Lower leg skin (tissue), 4 donors: ENCODE data around the gene ERC2. TPM values are rescaled to one million over a fixed set of nuclear protein-coding genes. Genes with fewer than 3 reads are reported as not detected.
A peak's percentile ranks its signal among the peaks of the same experiment; 100 is the strongest.

Experiments used
- DNase-seq, 2 donors: peaks; one replicate each; pipeline ENCODE4 v3.0.0-alpha.2; 2019; ENCODE audit warnings: low spot score in 2 of 2
- H3K4me3 ChIP-seq: fragments of 200-600 bp; sonication (generic); 2 replicates; pipeline ENCODE4 v1.5.1; 2017; ENCODE audit warnings: mild to moderate bottlenecking, low read depth; ENCODE audit not compliant: poor library complexity, severe bottlenecking
- CTCF ChIP-seq, 3 donors: fragments of 450-650 bp; IDR thresholded peaks; one replicate each; pipeline ENCODE4 v1.5.1; 2016; ENCODE audit warnings: antibody characterized with exemption in 3 of 3, mild to moderate bottlenecking in 3 of 3, moderate library complexity in 2 of 3
- POLR2A ChIP-seq, 2 donors: fragments of 450-650 bp; IDR thresholded peaks; one replicate each; pipeline ENCODE4 v1.6.1; 2016 to 2017; ENCODE audit warnings: antibody characterized with exemption in 2 of 2, mild to moderate bottlenecking in 1 of 2, moderate library complexity in 1 of 2
- WGBS, 2 donors: methylation state at CpG; one replicate each; pipeline ENCODE4 v1.1.5; 2018; 5-methylcytosine and 5-hydroxymethylcytosine counted together
- intact Hi-C: fragments of 100-400 bp; cut with DNase I; formaldehyde crosslinking; loops from one replicate; pipeline ENCODE4 v1.15.0; 2023; ENCODE audit warnings: low total_unique reads
- total RNA-seq, 4 donors: library from RNA; depleted of rRNA; stranded (reverse); fragments of >200 nt; gene quantifications; one replicate each; pipeline ENCODE4 v1.1.0, GENCODE V29; 2016

The ERC2 gene
- total RNA-seq, 4 donors from 2014 or later = 0.23 to 1.3 (median 0.42) TPM; not detected in 1

GRCh38 chr3:55662683-55663082, 805.6 kb downstream of the ERC2 start:
- no peak for DNase-seq
- intact Hi-C loops = no loop called here
- TF ChIP-seq CTCF (IDR thresholded peaks at IDR 0.05) (no peak), POLR2A (IDR thresholded peaks at IDR 0.05) (no peak)
- no peak overlapping the region for H3K4me3 ChIP-seq
- WGBS, 2 donors = 59 to 64% methylated on average over 2 of the region's 2 CpGs

- H3K4me3 ChIP-seq = no peak overlapping the region
- intact Hi-C loops = no loop called here
- TF ChIP-seq POLR2A (IDR thresholded peaks at IDR 0.05) = no peak
- no peak for TF ChIP-seq CTCF (IDR thresholded peaks at IDR 0.05)
- no peak for DNase-seq
- 70 to 76% methylated on average over 4 of the region's 4 CpGs for WGBS, 2 donors
Measured at GRCh38 chr3:55661571-55661970, 806.7 kb downstream of the ERC2 start.

- intact Hi-C loops = no loop called here
- 54 to 62% methylated on average over 4 of the region's 4 CpGs for whole genome bisulfite sequencing, 2 donors
- H3K4me3 ChIP-seq = no peak overlapping the region
- TF ChIP-seq POLR2A (IDR thresholded peaks at IDR 0.05) (no peak), CTCF (IDR thresholded peaks at IDR 0.05) (no peak)
- DNase-seq = no peak
Measured at GRCh38 chr3:55661141-55661540, 807.1 kb downstream of the ERC2 start.

GRCh38 chr3:55660642-55661041, 807.6 kb downstream of the ERC2 start:
- no peak for DNase-seq
- TF ChIP-seq POLR2A (IDR thresholded peaks at IDR 0.05) = no peak
- TF ChIP-seq CTCF (IDR thresholded peaks at IDR 0.05) = no peak
- intact Hi-C loops = no loop called here
- 88 to 94% methylated on average over 2 of the region's 2 CpGs for WGBS, 2 donors
- H3K4me3 ChIP-seq = no peak overlapping the region

- intact Hi-C loops = no loop called here
- no peak overlapping the region for H3K4me3 ChIP-seq
- WGBS, 2 donors = 91 to 96% methylated on average over 5 of the region's 5 CpGs
- peak in 1 of 2 donors; percentile 14 for DNase-seq
- TF ChIP-seq CTCF (IDR thresholded peaks at IDR 0.05) (no peak), POLR2A (IDR thresholded peaks at IDR 0.05) (no peak)
Measured at GRCh38 chr3:55659701-55660100, 808.6 kb downstream of the ERC2 start.
